ENCODE data around the gene HPCAL1.

The HPCAL1 gene

GRCh38 chr2:10269711-10270610 is 32.7 kb upstream of the HPCAL1 start:
- DNase-seq, result no peak

GRCh38 chr2:10271509-10271908 is 31.2 kb upstream of the HPCAL1 start:
- no peak for DNase-seq

- no peak for DNase-seq
Observed at GRCh38 chr2:10271946-10272345, 30.8 kb upstream of the HPCAL1 start.

- DNase-seq, result no peak
Observed at GRCh38 chr2:10272464-10272863, 30.2 kb upstream of the HPCAL1 start.

GRCh38 chr2:10273215-10274175 is 29.2 kb upstream of the HPCAL1 start:
- DNase-seq, result no peak

- DNase-seq, result no peak
Observed at GRCh38 chr2:10274376-10274775, 28.3 kb upstream of the HPCAL1 start.

GRCh38 chr2:10274983-10275802 is 27.5 kb upstream of the HPCAL1 start:
- DNase-seq, result no peak

GRCh38 chr2:10276481-10277292 is 26.0 kb upstream of the HPCAL1 start:
- no peak for DNase-seq

GRCh38 chr2:10277293-10278028 is 25.2 kb upstream of the HPCAL1 start:
- no peak for DNase-seq

- DNase-seq, result peak; percentile 39 to 50
Observed at GRCh38 chr2:10278029-10278762, 24.5 kb upstream of the HPCAL1 start.

- DNase-seq, result no peak
Observed at GRCh38 chr2:10278763-10279471, 23.8 kb upstream of the HPCAL1 start.

- DNase-seq, result no peak
Observed at GRCh38 chr2:10279472-10279870, 23.2 kb upstream of the HPCAL1 start.

GRCh38 chr2:10279946-10280463 is 22.7 kb upstream of the HPCAL1 start:
- DNase-seq, result no peak

- no peak for DNase-seq
Observed at GRCh38 chr2:10281891-10282290, 20.8 kb upstream of the HPCAL1 start.

GRCh38 chr2:10282611-10283105 is 20.0 kb upstream of the HPCAL1 start:
- no peak for DNase-seq

GRCh38 chr2:10283106-10284062 is 19.3 kb upstream of the HPCAL1 start:
- DNase-seq, result peak; percentile 26 to 32

GRCh38 chr2:10284108-10284870 is 18.4 kb upstream of the HPCAL1 start:
- no peak for DNase-seq
